ENCODE results near the gene KIF1B.

- TF ChIP-seq POLR2A (IDR thresholded peaks at IDR 0.05; ENCODE audit: low read depth, low read length) (no peak), SPI1 (IDR thresholded peaks at IDR 0.05; ENCODE audit: low read depth, low read length) (no peak), POLR2AphosphoS5 (IDR thresholded peaks at IDR 0.05; ENCODE audit: low read depth, low read length) (no peak)
Observed at GRCh38 chr1:10389271-10389973, 179.1 kb downstream of the KIF1B start.
